ENCODE measurements around the gene PIK3AP1. TPM values are rescaled to one million over a fixed set of nuclear protein-coding genes. Genes with fewer than 3 reads are reported as not detected.

The PIK3AP1 gene
- total and polyA plus RNA-seq, 2 of the 13 experiments (the other 11 are each of a cell fraction or from before 2014, with no cell fraction given), result 3.6 to 13.8 TPM

GRCh38 chr10:96596422-96597407 is 123.6 kb downstream of the PIK3AP1 start (continued):
- TF ChIP-seq NFYB (CRISPR knock-in tag; IDR thresholded peaks at IDR 0.05) (no peak), ZHX1 (CRISPR knock-in tag; IDR thresholded peaks at IDR 0.05; ENCODE audit: low read depth) (no peak), ZNF777 (CRISPR knock-in tag; IDR thresholded peaks at IDR 0.05) (no peak), GFI1 (CRISPR knock-in tag; IDR thresholded peaks at IDR 0.05; ENCODE audit: borderline replicate concordance) (peak; percentile 60; the same call in 1 of the 2 replicates), TAF15 (IDR thresholded peaks at IDR 0.05; ENCODE audit: low read depth, low read length, poor library complexity, severe bottlenecking) (no peak), DPF2 (CRISPR knock-in tag; IDR thresholded peaks at IDR 0.05; ENCODE audit: borderline replicate concordance, low read depth) (no peak), ZNF292 (CRISPR knock-in tag; IDR thresholded peaks at IDR 0.05; ENCODE audit: borderline replicate concordance, low read depth) (no peak), MEF2D (CRISPR knock-in tag; IDR thresholded peaks at IDR 0.05) (peak; percentile 84), ZBTB26 (CRISPR knock-in tag; IDR thresholded peaks at IDR 0.05; ENCODE audit: borderline replicate concordance) (no peak), ISX (CRISPR knock-in tag; conservative IDR thresholded peaks at IDR 0.05) (no peak), MTERF4 (CRISPR knock-in tag; IDR thresholded peaks at IDR 0.05) (no peak), ZBTB2 (CRISPR knock-in tag; IDR thresholded peaks at IDR 0.05; ENCODE audit: low read depth) (no peak), KDM6A (CRISPR knock-in tag; IDR thresholded peaks at IDR 0.05; ENCODE audit: low read depth) (0 out of 2 replicates have a peak, but pooled peaks have one; percentile 10), IRF2 (CRISPR knock-in tag; IDR thresholded peaks at IDR 0.05) (no peak), SOX5 (CRISPR knock-in tag; IDR thresholded peaks at IDR 0.05; ENCODE audit: borderline replicate concordance) (peak; percentile 77; the same call in 1 of the 2 replicates), TGIF2 (CRISPR knock-in tag; IDR thresholded peaks at IDR 0.05) (0 out of 2 replicates have a peak, but pooled peaks have one; percentile 23), ZNF775 (CRISPR knock-in tag; IDR thresholded peaks at IDR 0.05; ENCODE audit: borderline replicate concordance) (no peak), TFAP4 (IDR thresholded peaks at IDR 0.05; ENCODE audit: borderline replicate concordance, low read depth) (peak; percentile 48; the same call in 1 of the 2 replicates), FOXO4 (CRISPR knock-in tag; conservative IDR thresholded peaks at IDR 0.05) (no peak)
